ENCODE data around the gene WFIKKN1. TPM values are rescaled to one million over a fixed set of nuclear protein-coding genes. Genes with fewer than 3 reads are reported as not detected.

The WFIKKN1 gene
- total RNA-seq, 5 donors from 2014 or later (not counting 1 experiment from before 2014, with no cell fraction given), result 0.15 to 1.5 (median 1.0) TPM

DNA sequence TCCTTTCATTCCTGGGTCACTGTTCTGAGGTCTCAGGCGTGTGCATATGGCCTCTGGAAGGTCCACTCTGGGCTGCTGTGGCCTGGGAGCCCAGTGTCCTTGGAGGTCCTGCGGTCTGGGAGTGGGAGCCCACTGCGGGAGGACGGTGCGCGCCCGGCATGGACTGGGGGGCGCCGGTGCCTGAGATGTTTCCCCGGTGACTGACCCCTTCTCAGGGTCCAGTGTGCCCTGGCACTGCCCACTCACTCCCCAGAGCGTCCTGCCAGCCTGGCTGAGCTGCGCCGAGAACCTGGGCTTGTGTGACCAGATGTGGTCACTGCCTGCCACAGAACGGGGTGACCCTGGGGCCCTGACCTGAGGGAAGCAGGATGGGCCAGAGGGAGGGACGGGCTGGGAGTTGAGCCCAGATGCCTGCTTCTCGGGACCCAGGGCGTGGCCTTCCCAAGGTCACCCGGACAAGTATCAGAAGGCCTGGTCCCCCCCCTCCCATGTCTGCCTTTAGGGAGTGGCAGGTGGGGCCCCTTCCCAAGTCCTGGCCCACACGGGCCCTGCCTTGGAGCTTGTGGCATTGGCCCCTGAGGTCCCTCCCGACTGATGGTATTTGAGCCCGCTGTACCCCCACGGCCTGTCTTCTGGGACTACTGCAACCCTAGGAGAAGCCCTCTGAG, 43.6 kb downstream of the WFIKKN1 start:
- Mint-ChIP-seq H3K27me3 (peaks cover 0 to 6% of the 10 kb centered on the region in 2 donors), H3K4me3 (no peak overlapping the region), H3K27ac (no peak overlapping the region), H3K9me3 (no peaks in the 10 kb centered on the region), H3K36me3 (peaks cover 7% of the 10 kb centered on the region), H3K4me1 (peaks cover 6 to 21% (median 20%) of the 10 kb centered on the region in 3 donors)
- Histone ChIP-seq H3K36me3 (ENCODE audit: control insufficient read depth in 2 of 2, extremely low read depth in 1 of 2, insufficient read depth in 1 of 2, low read length in 1 of 2) (peaks cover 14 to 35% of the 10 kb centered on the region in 2 donors), H3K27me3 (replicated peaks in 1 of 2; ENCODE audit: control insufficient read depth in 2 of 2, extremely low read depth in 1 of 2, insufficient read depth in 2 of 2, low read length in 1 of 2) (peaks cover 0 to 25% of the 10 kb centered on the region in 2 experiments), H3K4me3 (ENCODE audit: control insufficient read depth in 1 of 2, extremely low read depth in 1 of 2, low read length in 1 of 2) (no peak overlapping the region), H3K9me3 (no peaks in the 10 kb centered on the region), H3K4me1 (ENCODE audit: control insufficient read depth in 1 of 2, extremely low read depth in 1 of 2, insufficient read depth in 2 of 2, low read length in 2 of 2) (peaks cover 0 to 38% of the 10 kb centered on the region in 2 experiments), H3K27ac (ENCODE audit: low read length) (no peak overlapping the region)
- CTCF ChIA-PET, result no interaction called here
- POLR2A ChIA-PET, result no interaction called here
- 93% methylated on average over 22 of the region's 22 CpGs for WGBS (ENCODE audit: insufficient coverage)
- ATAC-seq (replicated peaks in 1 of 4) (no peak), DNase-seq (no peak)

DNA sequence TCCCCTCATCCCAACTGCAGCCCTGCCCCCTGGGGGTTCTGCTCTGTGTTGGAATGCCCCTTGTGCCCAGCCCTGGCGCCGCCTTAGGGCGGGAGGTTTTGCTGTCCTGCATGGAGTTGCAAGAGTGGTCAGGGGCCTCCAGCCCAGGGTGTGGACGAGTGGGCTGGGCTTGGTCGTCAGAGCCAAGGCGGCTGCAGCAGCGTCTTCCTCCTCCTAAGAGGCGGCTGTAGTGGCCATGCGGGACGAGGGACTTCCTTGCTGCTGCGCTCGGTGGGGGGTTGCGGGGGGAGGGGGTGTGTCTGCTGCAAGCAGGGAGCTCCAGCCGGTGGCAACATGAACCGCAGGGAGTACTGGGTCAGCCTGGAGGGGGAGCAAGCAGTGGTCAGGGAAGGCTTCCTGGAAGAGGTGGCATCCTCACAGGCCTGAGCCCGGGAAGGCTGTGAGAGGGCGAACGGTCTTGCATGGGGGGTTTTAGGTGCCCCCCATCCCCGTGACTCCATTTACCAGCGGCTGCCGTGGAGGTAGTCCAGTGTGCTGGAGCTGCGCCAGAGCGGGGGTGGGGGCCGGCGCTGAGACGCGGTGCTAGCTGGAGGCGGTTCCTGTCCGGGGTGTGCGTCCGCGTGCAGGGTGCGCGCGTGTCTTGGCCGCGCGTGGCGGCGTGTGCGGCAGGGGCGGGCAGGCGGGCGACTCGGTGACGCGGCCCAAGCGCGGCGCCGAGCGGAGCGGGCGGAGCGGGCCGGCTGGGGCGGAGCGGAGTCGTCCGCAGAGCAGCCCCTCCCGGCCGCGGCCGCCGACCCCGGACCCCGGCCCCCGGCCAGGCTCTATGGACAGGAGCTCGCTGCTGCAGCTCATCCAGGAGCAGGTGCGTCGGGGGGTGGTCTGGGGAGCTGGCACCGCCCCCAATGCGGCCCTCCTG, 44.4 kb downstream of the WFIKKN1 start, which contains the start of gene RHBDL1:
TSS of gene RHBDL1 (plus strand) at position 704 of the 916 bp plus-strand sequence. CDS start at position 824, 120 bp downstream.
- 8% methylated on average over 61 of the region's 73 CpGs for WGBS (ENCODE audit: insufficient coverage)
- no peak within 1 kb of the TSS for H3K27ac Mint-ChIP-seq
- ATAC-seq (replicated peaks in 1 of 4) (no peak), DNase-seq (peak in 1 of 35 experiments; percentile 37)
- ChIA-PET POLR2A (interaction anchor here in 1 of 2 donors (0.6 kb wide), 1 partner anchor 1545 kb away, joined by 8 read pairs; no protein-coding TSS in a partner anchor), CTCF (no interaction called here)
- peaks cover 7% of the 10 kb centered on the region for H3K36me3 Mint-ChIP-seq
- no peak within 1 kb of the TSS for H3K27ac ChIP-seq (ENCODE audit: low read length)
- H3K4me3 ChIP-seq (ENCODE audit: control insufficient read depth in 1 of 2, extremely low read depth in 1 of 2, low read length in 1 of 2), result peak within 1 kb of the TSS in 1 of 2 donors; percentile 23
- peaks cover 0 to 25% of the 10 kb centered on the region in 2 experiments for H3K27me3 ChIP-seq (replicated peaks in 1 of 2; ENCODE audit: control insufficient read depth in 2 of 2, extremely low read depth in 1 of 2, insufficient read depth in 2 of 2, low read length in 1 of 2)
- peaks cover 14 to 26% of the 10 kb centered on the region in 2 donors for H3K36me3 ChIP-seq (ENCODE audit: control insufficient read depth in 2 of 2, extremely low read depth in 1 of 2, insufficient read depth in 1 of 2, low read length in 1 of 2)
- H3K4me1 ChIP-seq (ENCODE audit: control insufficient read depth in 1 of 2, extremely low read depth in 1 of 2, insufficient read depth in 2 of 2, low read length in 2 of 2), result peaks cover 0 to 43% of the 10 kb centered on the region in 2 experiments
- H3K9me3 Mint-ChIP-seq, result no peaks in the 10 kb centered on the region
- peaks cover 0 to 6% of the 10 kb centered on the region in 2 donors for H3K27me3 Mint-ChIP-seq
- peaks cover 7 to 20% (median 19%) of the 10 kb centered on the region in 3 donors for H3K4me1 Mint-ChIP-seq
- peak within 1 kb of the TSS in 2 of 3 donors; percentile 45 for H3K4me3 Mint-ChIP-seq
- no peaks in the 10 kb centered on the region for H3K9me3 ChIP-seq

DNA sequence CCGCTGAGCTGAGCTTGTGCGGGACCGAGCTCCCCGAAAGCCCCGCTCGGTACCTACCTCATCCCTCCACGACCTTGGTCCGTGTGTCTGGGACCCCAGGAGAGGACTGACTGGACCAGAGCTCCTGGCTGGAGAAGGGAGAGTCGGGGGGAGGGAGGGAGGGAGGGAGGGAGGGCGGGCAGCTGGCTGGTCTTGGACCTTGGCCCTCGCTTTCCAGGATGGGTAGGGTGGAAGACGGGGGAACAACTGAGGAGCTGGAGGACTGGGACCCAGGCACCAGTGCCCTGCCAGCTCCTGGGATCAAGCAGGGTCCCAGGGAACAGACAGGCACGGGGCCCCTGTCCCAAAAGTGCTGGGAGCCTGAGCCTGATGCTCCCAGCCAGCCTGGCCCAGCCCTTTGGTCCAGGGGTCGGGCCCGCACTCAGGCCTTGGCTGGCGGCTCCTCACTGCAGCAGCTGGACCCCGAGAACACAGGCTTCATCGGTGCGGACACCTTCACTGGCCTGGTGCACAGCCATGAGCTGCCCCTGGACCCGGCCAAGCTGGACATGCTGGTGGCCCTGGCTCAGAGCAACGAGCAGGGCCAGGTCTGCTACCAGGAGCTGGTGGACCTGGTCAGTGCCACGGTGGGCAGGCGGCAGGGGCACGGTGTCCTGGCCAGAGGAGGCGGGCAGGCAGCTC, 45.2 kb downstream of the WFIKKN1 start:
- H3K36me3 ChIP-seq (ENCODE audit: control insufficient read depth in 2 of 2, extremely low read depth in 1 of 2, insufficient read depth in 1 of 2, low read length in 1 of 2), result peaks cover 10 to 18% of the 10 kb centered on the region in 2 donors
- H3K27me3 ChIP-seq (replicated peaks in 1 of 2; ENCODE audit: control insufficient read depth in 2 of 2, extremely low read depth in 1 of 2, insufficient read depth in 2 of 2, low read length in 1 of 2), result peaks cover 0 to 25% of the 10 kb centered on the region in 2 experiments
- Mint-ChIP-seq H3K9me3 (no peaks in the 10 kb centered on the region), H3K27me3 (peaks cover 0 to 6% of the 10 kb centered on the region in 2 donors), H3K4me1 (peaks cover 7 to 22% (median 21%) of the 10 kb centered on the region in 3 donors), H3K36me3 (peaks cover 6% of the 10 kb centered on the region), H3K27ac (no peak overlapping the region), H3K4me3 (no peak overlapping the region)
- ChIA-PET CTCF (no interaction called here), POLR2A (interaction anchor here (0.6 kb wide), 2 partner anchors 19 to 1544 kb away, joined by 6 to 8 read pairs; no protein-coding TSS in a partner anchor)
- peaks cover 0 to 47% of the 10 kb centered on the region in 2 experiments for H3K4me1 ChIP-seq (ENCODE audit: control insufficient read depth in 1 of 2, extremely low read depth in 1 of 2, insufficient read depth in 2 of 2, low read length in 2 of 2)
- peak overlapping the region in 1 of 2 donors; percentile 23 for H3K4me3 ChIP-seq (ENCODE audit: control insufficient read depth in 1 of 2, extremely low read depth in 1 of 2, low read length in 1 of 2)
- WGBS (ENCODE audit: insufficient coverage), result 88% methylated on average over 14 of the region's 25 CpGs
- H3K27ac ChIP-seq (ENCODE audit: low read length), result no peak overlapping the region
- ATAC-seq (replicated peaks in 1 of 4) (no peak), DNase-seq (no peak)
- no peaks in the 10 kb centered on the region for H3K9me3 ChIP-seq

DNA sequence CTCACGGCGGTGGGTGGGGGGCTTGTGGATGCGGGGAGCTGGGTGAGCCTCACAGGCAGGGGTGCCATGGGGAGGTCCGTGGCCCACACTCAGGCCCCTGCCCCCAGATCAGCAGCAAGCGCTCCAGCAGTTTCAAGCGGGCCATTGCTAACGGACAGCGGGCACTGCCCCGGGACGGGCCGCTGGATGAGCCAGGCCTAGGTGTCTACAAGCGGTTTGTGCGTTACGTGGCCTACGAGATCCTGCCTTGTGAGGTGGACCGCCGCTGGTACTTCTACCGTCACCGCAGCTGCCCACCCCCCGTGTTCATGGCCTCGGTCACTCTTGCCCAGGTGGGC, 45.7 kb downstream of the WFIKKN1 start:
- H3K4me1 ChIP-seq (ENCODE audit: control insufficient read depth in 1 of 2, extremely low read depth in 1 of 2, insufficient read depth in 2 of 2, low read length in 2 of 2), result peaks cover 0 to 52% of the 10 kb centered on the region in 2 experiments
- CTCF ChIA-PET, result no interaction called here
- DNase-seq (no peak), ATAC-seq (replicated peaks in 1 of 4) (no peak)
- H3K27me3 Mint-ChIP-seq, result peaks cover 0 to 6% of the 10 kb centered on the region in 2 donors
- H3K36me3 Mint-ChIP-seq, result peaks cover 4% of the 10 kb centered on the region
- peaks cover 9 to 15% of the 10 kb centered on the region in 2 donors for H3K36me3 ChIP-seq (ENCODE audit: control insufficient read depth in 2 of 2, extremely low read depth in 1 of 2, insufficient read depth in 1 of 2, low read length in 1 of 2)
- peaks cover 0 to 25% of the 10 kb centered on the region in 2 experiments for H3K27me3 ChIP-seq (replicated peaks in 1 of 2; ENCODE audit: control insufficient read depth in 2 of 2, extremely low read depth in 1 of 2, insufficient read depth in 2 of 2, low read length in 1 of 2)
- 94% methylated on average over 21 of the region's 21 CpGs for WGBS (ENCODE audit: insufficient coverage)
- no peaks in the 10 kb centered on the region for H3K9me3 ChIP-seq
- no peaks in the 10 kb centered on the region for H3K9me3 Mint-ChIP-seq
- peaks cover 7 to 27% (median 26%) of the 10 kb centered on the region in 3 donors for H3K4me1 Mint-ChIP-seq
- POLR2A ChIA-PET, result interaction anchor here in 1 of 2 donors (0.6 kb wide), 1 partner anchor 19 kb away, joined by 6 read pairs; no protein-coding TSS in a partner anchor
- H3K4me3 ChIP-seq (ENCODE audit: control insufficient read depth in 1 of 2, extremely low read depth in 1 of 2, low read length in 1 of 2), result no peak overlapping the region
- H3K4me3 Mint-ChIP-seq, result peak overlapping the region in 1 of 3 donors; percentile 45
- H3K27ac ChIP-seq (ENCODE audit: low read length), result no peak overlapping the region
- H3K27ac Mint-ChIP-seq, result no peak overlapping the region

DNA sequence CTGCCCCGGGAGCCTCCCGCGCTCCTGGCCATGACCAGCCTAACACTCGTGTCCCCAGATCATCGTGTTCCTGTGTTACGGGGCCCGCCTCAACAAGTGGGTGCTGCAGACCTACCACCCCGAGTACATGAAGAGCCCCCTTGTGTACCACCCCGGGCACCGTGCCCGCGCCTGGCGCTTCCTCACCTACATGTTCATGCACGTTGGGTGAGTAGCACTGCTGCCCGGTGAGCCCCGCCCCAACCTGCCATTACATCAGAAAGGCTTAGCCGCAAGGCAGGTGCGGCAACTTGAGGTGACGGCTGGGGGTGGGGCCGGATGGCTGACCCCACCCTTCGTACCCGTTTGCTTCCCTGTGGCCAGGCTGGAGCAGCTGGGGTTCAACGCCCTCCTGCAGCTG, 46.1 kb downstream of the WFIKKN1 start:
- H3K4me1 Mint-ChIP-seq, result peaks cover 7 to 31% (median 30%) of the 10 kb centered on the region in 3 donors
- Histone ChIP-seq H3K27me3 (replicated peaks in 1 of 2; ENCODE audit: control insufficient read depth in 2 of 2, extremely low read depth in 1 of 2, insufficient read depth in 2 of 2, low read length in 1 of 2) (peaks cover 0 to 25% of the 10 kb centered on the region in 2 experiments), H3K4me3 (ENCODE audit: control insufficient read depth in 1 of 2, extremely low read depth in 1 of 2, low read length in 1 of 2) (no peak overlapping the region), H3K36me3 (ENCODE audit: control insufficient read depth in 2 of 2, extremely low read depth in 1 of 2, insufficient read depth in 1 of 2, low read length in 1 of 2) (peaks cover 12 to 16% of the 10 kb centered on the region in 2 donors), H3K27ac (ENCODE audit: low read length) (no peak overlapping the region), H3K9me3 (no peaks in the 10 kb centered on the region), H3K4me1 (ENCODE audit: control insufficient read depth in 1 of 2, extremely low read depth in 1 of 2, insufficient read depth in 2 of 2, low read length in 2 of 2) (peaks cover 0 to 56% of the 10 kb centered on the region in 2 experiments)
- ChIA-PET POLR2A (no interaction called here), CTCF (no interaction called here)
- 80% methylated on average over 23 of the region's 23 CpGs for WGBS (ENCODE audit: insufficient coverage)
- H3K27me3 Mint-ChIP-seq, result peaks cover 0 to 6% of the 10 kb centered on the region in 2 donors
- H3K36me3 Mint-ChIP-seq, result peaks cover 4% of the 10 kb centered on the region
- no peak for ATAC-seq (replicated peaks in 1 of 4)
- H3K27ac Mint-ChIP-seq, result no peak overlapping the region
- DNase-seq, result peak in 8 of 35 experiments; percentile 27 to 48 (median 38)
- peak overlapping the region in 2 of 3 donors; percentile 6 to 45 for H3K4me3 Mint-ChIP-seq
- H3K9me3 Mint-ChIP-seq, result no peaks in the 10 kb centered on the region
